Gastroesophageal sphincter (tissue), 3 donors: ENCODE results near the gene GSAP.

Experiments
- CTCF ChIP-seq, 4 experiments: fragments of 200-600 bp in 2 of 4; fragments of 450-650 bp in 2 of 4; sonication (generic) in 1 of 4; IDR thresholded peaks; one replicate each; pipeline ENCODE4 v1.5.1; 2017 to 2019; ENCODE audit warnings: antibody characterized with exemption in 4 of 4, mild to moderate bottlenecking in 2 of 4, moderate library complexity in 2 of 4
- EP300 ChIP-seq: sonication (generic); formaldehyde crosslinking; IDR thresholded peaks from one replicate; pipeline ENCODE4 v1.6.1; 2017; ENCODE audit warnings: antibody characterized with exemption, mild to moderate bottlenecking
- POLR2A ChIP-seq, 2 donors: fragments of 450-650 bp; IDR thresholded peaks; one replicate each; pipeline ENCODE4 v1.6.1; 2017; ENCODE audit warnings: antibody characterized with exemption in 2 of 2, mild to moderate bottlenecking in 2 of 2, moderate library complexity in 1 of 2
- POLR2AphosphoS5 ChIP-seq: sonication (generic); formaldehyde crosslinking; IDR thresholded peaks from one replicate; pipeline ENCODE4 v1.6.1; 2017; ENCODE audit warnings: antibody characterized with exemption

GRCh38 chr7:77415476-77415822 is 700 bp downstream of the GSAP start:
- TF ChIP-seq CTCF (IDR thresholded peaks at IDR 0.05) (no peak), POLR2A (IDR thresholded peaks at IDR 0.05) (no peak), POLR2AphosphoS5 (no peak), EP300 (no peak)
